ENCODE data around the gene TNRC18.

- TF ChIP-seq EZH2 (IDR thresholded peaks at IDR 0.05; ENCODE audit: borderline replicate concordance, insufficient read depth, low read length, poor library complexity, severe bottlenecking) (no peak), CTCF (IDR thresholded peaks at IDR 0.05; ENCODE audit: poor library complexity, severe bottlenecking) (no peak), MXI1 (conservative IDR thresholded peaks at IDR 0.05; ENCODE audit: poor library complexity, severe bottlenecking) (no peak), EP300 (conservative IDR thresholded peaks at IDR 0.05; ENCODE audit: poor library complexity, severe bottlenecking) (no peak)
These were observed 33.7 kb upstream of the TNRC18 start for GRCh38 chr7:5457245-5457735.
